CD4-positive, alpha-beta T cell treated with Interferon gamma for 1 hour (primary cell): ENCODE measurements around the gene ERMN.

Experiments used
- DNase-seq: peaks from one replicate; pipeline ENCODE4 v3.0.0-alpha.2; 2020

The ERMN gene

DNA sequence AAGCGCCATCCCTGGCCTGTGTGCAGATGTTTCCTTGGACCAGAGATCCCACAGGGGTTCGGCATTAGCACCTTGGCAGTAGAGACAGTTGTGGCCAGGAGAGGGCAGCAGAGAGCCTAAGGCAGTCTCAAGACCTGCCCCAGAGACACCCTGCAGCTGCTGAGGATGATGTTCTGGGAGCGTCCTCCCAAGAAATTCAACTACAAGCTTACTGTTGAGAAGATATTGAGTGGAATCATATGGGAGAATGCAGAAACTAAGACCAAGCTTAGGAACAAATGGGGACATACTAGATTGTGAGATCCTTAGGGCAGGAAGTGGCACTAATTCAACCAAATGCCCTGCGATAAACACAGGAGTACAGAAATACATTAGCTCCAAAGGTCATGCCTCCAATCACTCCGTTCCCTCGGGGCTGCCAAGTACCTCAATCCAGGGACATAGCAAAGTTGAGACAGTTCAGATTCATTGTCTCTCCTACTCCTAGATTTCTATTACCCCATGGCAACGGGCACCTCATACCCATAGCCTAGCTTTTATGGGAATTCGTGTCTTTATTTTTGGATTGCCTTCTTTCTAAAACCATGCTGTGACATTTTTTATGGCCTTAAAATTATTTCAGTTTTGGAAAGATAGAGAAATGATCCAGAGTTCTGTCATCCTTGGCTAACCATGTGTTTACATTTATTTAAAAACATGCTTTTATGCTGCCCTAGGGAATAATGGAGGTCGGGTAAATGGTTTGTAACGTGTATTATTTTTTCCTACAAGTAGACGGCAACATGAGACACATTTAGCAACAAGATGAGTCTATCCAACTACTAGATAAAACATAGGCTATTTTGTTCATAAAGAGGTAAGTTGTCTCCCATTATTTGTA, 2.2 kb upstream of the ERMN start:
- DNase-seq = peak; percentile 76

- no peak for DNase-seq
Measured at GRCh38 chr2:157327200-157327599, 1.6 kb upstream of the ERMN start.

- DNase-seq = no peak
Measured at GRCh38 chr2:157326698-157327097, 1.1 kb upstream of the ERMN start.

- DNase-seq = no peak
Measured at GRCh38 chr2:157324331-157324843, 1.2 kb downstream of the ERMN start.

GRCh38 chr2:157322432-157322831, 3.2 kb downstream of the ERMN start:
- no peak for DNase-seq

GRCh38 chr2:157321466-157321865, 4.2 kb downstream of the ERMN start:
- no peak for DNase-seq

DNA sequence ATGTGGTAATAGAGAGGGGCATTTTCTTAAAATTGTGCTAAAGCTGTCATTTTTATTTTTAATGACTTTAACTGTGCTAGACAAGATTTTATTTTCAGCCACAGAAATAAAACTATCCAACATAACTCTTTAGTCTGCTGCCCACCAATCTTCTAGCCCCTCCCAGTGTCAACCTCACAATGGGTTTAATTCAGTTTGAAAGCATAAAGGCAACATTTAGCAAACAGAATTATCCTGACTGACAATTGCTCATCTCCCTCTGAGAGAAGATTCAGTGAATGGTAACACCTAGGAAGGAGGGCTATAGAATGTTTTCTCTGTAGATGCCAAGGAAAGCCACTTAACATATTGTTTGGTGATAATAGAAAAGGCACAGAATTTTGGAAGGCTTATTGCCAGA, 5.2 kb downstream of the ERMN start:
- no peak for DNase-seq

DNA sequence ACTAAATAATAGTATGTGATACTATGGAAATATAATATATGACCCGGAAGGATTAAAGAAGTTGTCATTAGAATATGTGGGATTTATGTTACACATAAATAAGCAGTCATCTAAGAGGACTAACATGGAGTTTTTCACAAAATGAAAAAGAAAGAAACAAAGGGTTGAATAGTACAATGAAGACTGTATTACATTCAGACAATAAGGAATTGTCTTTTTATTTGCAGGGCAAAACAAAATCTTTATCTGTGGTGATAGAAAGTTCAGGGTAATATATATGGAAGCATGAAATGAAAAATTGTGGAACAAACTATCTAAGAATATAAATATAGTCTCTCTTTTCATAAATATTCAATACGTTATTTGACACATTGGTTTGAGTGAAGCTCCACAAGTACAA, 5.8 kb downstream of the ERMN start:
- DNase-seq = no peak

DNA sequence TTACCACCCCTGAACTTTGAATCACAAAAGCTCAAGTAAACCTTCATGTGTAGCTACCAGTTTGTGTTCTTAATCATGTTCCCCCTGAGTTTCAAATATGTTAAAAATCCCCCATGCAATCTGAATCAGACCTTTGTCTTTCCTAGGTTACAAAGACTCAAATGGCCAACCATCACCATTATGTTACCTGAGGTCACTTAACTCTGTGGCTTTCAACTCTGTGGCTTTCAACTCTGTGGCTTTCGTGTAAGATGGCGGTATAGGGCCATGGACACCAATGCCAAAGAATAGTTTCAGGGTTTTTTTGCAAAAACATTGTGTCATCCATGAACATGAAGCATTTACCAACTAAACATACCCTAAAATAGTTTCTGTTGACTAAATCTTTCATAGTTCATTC, 6.7 kb downstream of the ERMN start:
- DNase-seq = no peak

GRCh38 chr2:157315901-157316300, 9.7 kb downstream of the ERMN start:
- DNase-seq = no peak

DNA sequence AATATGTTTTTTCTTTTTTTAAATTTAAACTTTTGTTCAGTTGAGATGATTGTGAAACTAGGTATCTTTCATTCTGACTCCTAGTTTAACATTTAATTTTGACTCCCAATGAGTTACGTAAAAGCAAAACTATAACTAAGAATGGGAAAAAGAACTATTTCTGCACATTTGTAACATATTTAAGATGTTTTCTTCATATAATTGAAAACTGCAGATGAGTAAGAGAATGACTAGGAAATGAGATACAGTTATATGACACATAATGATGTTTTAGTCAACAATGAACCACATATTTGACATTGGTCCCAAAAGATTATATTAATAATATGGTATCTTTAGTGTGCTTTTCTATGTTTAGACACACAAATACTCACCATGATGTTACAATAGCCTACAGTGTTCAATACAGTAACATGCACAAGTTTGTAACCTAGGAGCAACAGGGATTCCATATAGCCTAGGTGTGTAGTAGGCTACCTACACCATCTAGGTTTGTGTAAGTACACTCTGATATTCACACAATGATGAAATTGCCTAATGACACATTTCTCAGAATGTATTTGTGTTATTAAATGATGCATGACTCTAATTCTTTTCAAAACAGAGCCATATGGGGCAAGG, 12.6 kb downstream of the ERMN start:
- no peak for DNase-seq

- DNase-seq = no peak
Measured at GRCh38 chr2:157311706-157312105, 13.9 kb downstream of the ERMN start.

DNA sequence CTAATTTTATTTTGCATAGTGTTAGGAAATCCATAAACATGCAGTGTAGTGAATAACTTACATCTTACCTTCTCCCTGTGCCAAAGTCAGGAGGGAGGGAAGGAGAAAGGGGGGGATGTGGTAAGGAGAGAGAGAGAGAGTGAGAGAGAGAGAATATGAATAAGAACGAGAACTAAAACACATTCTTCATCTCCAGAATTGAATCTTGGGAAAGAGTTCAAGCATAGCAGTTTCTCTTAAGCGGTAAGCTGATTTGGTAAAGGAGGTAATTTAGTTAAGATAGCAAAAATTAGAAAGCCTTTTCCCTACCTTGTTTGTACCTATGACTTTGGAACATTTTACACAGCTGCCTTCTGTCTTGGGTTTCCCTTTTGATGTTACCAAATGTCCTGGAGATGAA, 15.7 kb downstream of the ERMN start:
- no peak for DNase-seq

GRCh38 chr2:157307021-157307420, 18.6 kb downstream of the ERMN start:
- DNase-seq = no peak

DNA sequence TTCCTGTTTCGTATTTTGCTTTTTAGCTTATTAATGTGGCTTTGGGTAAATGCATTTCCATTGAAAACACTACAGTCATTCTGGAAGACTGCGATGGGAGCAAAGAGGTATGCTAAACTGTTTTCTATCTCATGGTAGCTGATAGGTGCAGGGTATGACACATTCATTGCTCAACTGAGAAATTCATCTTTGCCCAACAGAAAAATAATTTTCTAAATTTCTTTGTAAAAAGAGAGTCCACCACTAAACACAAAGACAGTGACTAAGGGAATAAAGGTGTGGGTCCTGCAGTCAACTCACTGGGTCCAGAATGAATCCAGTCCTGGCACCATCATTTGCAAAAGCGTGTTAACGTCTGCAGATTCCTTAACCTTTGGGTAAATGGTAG, 19.9 kb downstream of the ERMN start:
- no peak for DNase-seq

- no peak for DNase-seq
Measured at GRCh38 chr2:157304811-157305722, 20.6 kb downstream of the ERMN start.

- no peak for DNase-seq
Measured at GRCh38 chr2:157303612-157304011, 22.0 kb downstream of the ERMN start.

- DNase-seq = peak; percentile 14
Measured at GRCh38 chr2:157302492-157303099, 23.0 kb downstream of the ERMN start.

DNA sequence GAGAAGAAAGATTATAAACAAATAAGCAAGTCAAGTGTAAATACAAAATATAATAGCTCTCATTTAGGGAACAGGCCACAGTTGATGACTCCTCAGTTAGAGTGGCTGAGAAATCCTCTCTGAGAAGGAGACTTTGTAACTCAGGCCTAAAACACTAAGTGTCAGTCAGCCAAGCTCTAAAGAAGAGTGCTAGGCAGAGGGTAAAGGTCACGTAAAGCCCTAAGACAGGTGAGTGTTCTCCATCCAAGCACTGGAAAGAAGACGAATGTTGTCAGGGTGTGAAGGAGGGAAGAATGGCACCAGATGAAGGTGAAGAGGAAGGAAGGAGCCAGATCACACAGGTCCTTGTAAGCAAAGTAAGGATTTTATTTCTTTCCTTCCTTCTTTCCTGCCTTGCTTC, 24.3 kb downstream of the ERMN start:
- DNase-seq = no peak

DNA sequence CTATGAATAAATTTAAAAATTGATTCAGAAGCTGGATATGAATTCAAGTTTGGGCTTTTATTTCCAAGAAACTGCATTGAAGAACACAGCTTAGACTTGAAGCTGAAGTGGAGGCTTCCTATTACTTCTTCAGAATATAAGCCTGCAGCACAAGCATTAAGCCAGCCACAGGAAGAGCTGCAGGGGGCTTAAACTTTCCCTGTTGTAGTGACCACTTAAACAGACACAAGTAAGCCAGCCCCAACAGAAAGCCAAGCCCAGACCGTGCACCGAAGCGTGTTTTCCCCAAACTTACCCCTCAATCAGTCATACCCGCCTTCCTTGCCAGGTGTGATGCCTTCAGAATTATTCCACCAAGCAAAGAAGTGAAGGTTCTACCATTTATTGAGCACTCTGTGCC, 28.7 kb downstream of the ERMN start:
- DNase-seq = no peak

GRCh38 chr2:157296490-157296889, 29.1 kb downstream of the ERMN start:
- DNase-seq = no peak

DNA sequence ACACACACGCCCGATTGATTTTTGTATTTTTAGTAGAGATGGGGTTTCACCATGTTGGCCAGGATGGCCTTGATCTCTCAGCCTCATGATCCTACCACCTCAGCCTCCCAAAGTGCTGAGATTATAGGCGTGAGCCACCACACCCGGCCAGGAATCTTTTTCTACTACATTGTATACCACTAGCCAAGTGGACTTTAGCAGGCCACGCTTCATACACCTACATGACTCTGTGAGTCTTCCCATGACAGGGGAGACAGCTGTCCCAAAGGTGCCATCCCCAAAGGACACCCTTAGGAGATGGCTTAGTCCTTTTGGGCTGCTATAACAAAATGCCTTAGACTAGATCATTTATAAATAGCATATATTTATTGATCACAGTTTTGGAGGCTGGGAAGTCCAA, 32.8 kb downstream of the ERMN start:
- no peak for DNase-seq

GRCh38 chr2:157291018-157291417, 34.6 kb downstream of the ERMN start:
- no peak for DNase-seq
